HUDEP-2 (cell line): ENCODE results near the gene KRT80.

ENCODE experiments used
- DNase-seq, 76 experiments: peaks; one replicate each; lab custom pipeline; 2025; ENCODE audit not compliant: unreplicated experiment in 76 of 76; lab: John Stamatoyannopoulos, UW

KRT80 gene

GRCh38 chr12:52229836-52230343, 38.1 kb upstream of the KRT80 start:
- no peak for DNase-seq

GRCh38 chr12:52228931-52229330, 37.1 kb upstream of the KRT80 start:
- DNase-seq = no peak

GRCh38 chr12:52228366-52228765, 36.6 kb upstream of the KRT80 start:
- DNase-seq = no peak

GRCh38 chr12:52227606-52228166, 35.9 kb upstream of the KRT80 start:
- DNase-seq = no peak

GRCh38 chr12:52226446-52226845, 34.6 kb upstream of the KRT80 start:
- no peak for DNase-seq

- DNase-seq = no peak
These were observed 33.9 kb upstream of the KRT80 start for GRCh38 chr12:52225752-52226151.

- DNase-seq = no peak
These were observed 32.3 kb upstream of the KRT80 start for GRCh38 chr12:52224151-52224550.

GRCh38 chr12:52223406-52224039, 31.7 kb upstream of the KRT80 start:
- no peak for DNase-seq

GRCh38 chr12:52222692-52223091, 30.9 kb upstream of the KRT80 start:
- no peak for DNase-seq

GRCh38 chr12:52221912-52222457, 30.2 kb upstream of the KRT80 start:
- peak in 49 of 76 experiments; percentile 2 to 64 (median 36) for DNase-seq

- DNase-seq = no peak
These were observed 29.4 kb upstream of the KRT80 start for GRCh38 chr12:52221070-52221781.

- no peak for DNase-seq
These were observed 28.7 kb upstream of the KRT80 start for GRCh38 chr12:52220477-52220876.

- DNase-seq = no peak
These were observed 26.2 kb upstream of the KRT80 start for GRCh38 chr12:52218001-52218400.

- no peak for DNase-seq
These were observed 25.4 kb upstream of the KRT80 start for GRCh38 chr12:52217223-52217622.

GRCh38 chr12:52216807-52217206, 25.0 kb upstream of the KRT80 start:
- DNase-seq = no peak

GRCh38 chr12:52216100-52216499, 24.3 kb upstream of the KRT80 start:
- peak in 10 of 76 experiments; percentile 4 to 31 (median 18) for DNase-seq

GRCh38 chr12:52215587-52216031, 23.8 kb upstream of the KRT80 start:
- no peak for DNase-seq

GRCh38 chr12:52214421-52214802, 22.6 kb upstream of the KRT80 start:
- DNase-seq = peak in 8 of 76 experiments; percentile 1 to 22 (median 5)

- peak in 60 of 76 experiments; percentile 9 to 80 (median 51) for DNase-seq
These were observed 22.0 kb upstream of the KRT80 start for GRCh38 chr12:52213564-52214420.

- DNase-seq = no peak
These were observed 21.1 kb upstream of the KRT80 start for GRCh38 chr12:52212701-52213563.
